HEK293T (cell line): ENCODE results near the gene HOXB5.

Source experiments
- ELF4 ChIP-seq: fragments of 450-650 bp; IDR thresholded peaks from 2 replicates; pipeline ENCODE4 v1.6.1; 2017; ENCODE audit warnings: antibody characterized with exemption
- FOXA1 ChIP-seq: fragments of 450-650 bp; IDR thresholded peaks from 2 replicates; pipeline ENCODE4 v1.6.1; 2016; ENCODE audit warnings: mild to moderate bottlenecking
- FOXM1 ChIP-seq: fragments of 450-650 bp; IDR thresholded peaks from 2 replicates; pipeline ENCODE4 v1.6.1; 2017; ENCODE audit warnings: mild to moderate bottlenecking, borderline replicate concordance
- HDGF ChIP-seq: fragments of 450-650 bp; IDR thresholded peaks from 2 replicates; pipeline ENCODE4 v1.6.1; 2017; ENCODE audit warnings: antibody characterized with exemption, borderline replicate concordance
- NFRKB ChIP-seq: fragments of 450-650 bp; IDR thresholded peaks from 2 replicates; pipeline ENCODE4 v1.6.1; 2016; ENCODE audit warnings: mild to moderate bottlenecking, moderate library complexity
- SP1 ChIP-seq: fragments of 450-650 bp; IDR thresholded peaks from 2 replicates; pipeline ENCODE4 v1.6.1; 2017
- ZNF384 ChIP-seq: fragments of 450-650 bp; IDR thresholded peaks from 2 replicates; pipeline ENCODE4 v1.6.1; 2016

DNA sequence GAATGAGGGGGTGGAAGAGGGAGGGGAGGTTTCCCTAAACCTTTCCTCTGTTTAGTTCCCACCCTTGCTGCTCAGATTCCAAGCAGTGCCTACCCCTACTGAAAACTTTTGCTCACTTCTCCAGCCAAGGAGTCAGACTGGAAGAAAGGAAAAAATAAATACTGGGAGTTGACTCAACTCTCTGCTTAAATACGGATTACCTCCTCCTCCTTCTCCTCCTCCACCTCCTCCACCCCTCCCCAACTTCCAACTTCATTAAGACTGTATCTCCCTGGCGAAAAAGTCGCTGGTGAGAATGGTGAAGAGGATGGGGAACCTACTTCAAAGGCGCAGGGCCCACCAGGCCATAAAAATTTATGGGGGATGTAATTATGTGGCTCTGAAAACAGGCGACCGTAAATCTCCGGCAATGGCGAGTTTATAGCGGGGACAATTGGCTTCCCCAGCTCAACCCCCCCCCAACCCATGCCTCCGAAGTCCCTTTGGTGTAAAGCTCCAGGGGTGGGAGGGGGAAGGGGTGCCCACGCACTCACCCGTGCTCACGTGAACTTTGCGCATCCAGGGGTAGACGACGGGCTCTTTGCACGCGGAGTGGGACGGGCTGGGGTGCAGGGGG lies 16.1 kb downstream of the HOXB5 start:
- TF ChIP-seq ZNF384 = no peak
- TF ChIP-seq ELF4 = no peak
- no peak for TF ChIP-seq NFRKB
- TF ChIP-seq SP1 = no peak
- TF ChIP-seq HDGF = no peak
- peak; percentile 69; the same call in 1 of the 2 replicates for TF ChIP-seq FOXM1
- no peak for TF ChIP-seq FOXA1
